K562 (cell line): Measurements from ENCODE around the gene RARRES2.
"Not testable (repeated sequence)": the region's sequence is repeated elsewhere in the genome, so short reads cannot be mapped to it uniquely, and the experiment has no call there.

ENCODE experiments used
- BRCA1 ChIP-seq, 2 experiments: fragments of 450-650 bp in 1 of 2; sonication (generic) in 1 of 2; formaldehyde crosslinking in 1 of 2; IDR thresholded peaks; 2 replicates each; pipeline versions ENCODE4 v1.5.0 to v1.6.1; 2017 to 2020; ENCODE audit warnings: mild to moderate bottlenecking in 1 of 2, missing genetic modification reagents in 1 of 2
- BRF1 ChIP-seq: IDR thresholded peaks from 3 replicates; pipeline ENCODE4 v1.6.1; 2011; ENCODE audit warnings: borderline replicate concordance, mild to moderate bottlenecking; ENCODE audit not compliant: insufficient read length; ENCODE audit errors: extremely low read depth
- CCNT2 ChIP-seq: IDR thresholded peaks from 2 replicates; pipeline ENCODE4 v1.6.1; 2011; ENCODE audit warnings: borderline replicate concordance, low read depth, mild to moderate bottlenecking, moderate library complexity, mixed read lengths, low read length; ENCODE audit not compliant: insufficient read length; ENCODE audit errors: extremely low read depth
- CHD4 ChIP-seq: fragments of 200-600 bp; sonication (generic); IDR thresholded peaks from 3 replicates; pipeline ENCODE4 v1.6.1; 2012; ENCODE audit warnings: low read depth, mild to moderate bottlenecking, mixed read lengths, low read length, inconsistent platforms; ENCODE audit not compliant: insufficient read depth, insufficient replicate concordance, poor library complexity, severe bottlenecking
- CREB1 ChIP-seq, 2 experiments: sonication (generic) in 1 of 2; formaldehyde crosslinking in 1 of 2; IDR thresholded peaks; 2 replicates each; pipeline versions ENCODE4 v1.6.1 to v1.8.0; 2012 to 2022; ENCODE audit warnings: inconsistent platforms in 1 of 2, mild to moderate bottlenecking in 1 of 2, missing genetic modification reagents in 1 of 2, moderate library complexity in 1 of 2
- CTCF ChIP-seq, 3 experiments: IDR thresholded peaks in 2 of 3; conservative IDR thresholded peaks in 1 of 3; 2 replicates each; pipeline ENCODE4 v1.5.1; 2011 to 2012; ENCODE audit warnings: low read length in 3 of 3, mild to moderate bottlenecking in 3 of 3, control low read depth in 2 of 3, improper control_type of control experiment in 1 of 3, inconsistent platforms in 1 of 3, low read depth in 1 of 3, mixed read lengths in 1 of 3, moderate library complexity in 1 of 3; ENCODE audit not compliant: insufficient read depth in 2 of 3
- ELF4 ChIP-seq: fragments of 450-650 bp; formaldehyde crosslinking; IDR thresholded peaks from 2 replicates; pipeline ENCODE4 v1.4.0; 2022; ENCODE audit warnings: missing genetic modification characterization
- ELK1 ChIP-seq: sonication (generic); formaldehyde crosslinking; IDR thresholded peaks from 2 replicates; pipeline ENCODE4 v1.8.1; 2022; ENCODE audit warnings: missing genetic modification reagents
- MEF2A ChIP-seq: IDR thresholded peaks from 2 replicates; pipeline ENCODE4 v1.6.1; 2011; ENCODE audit warnings: low read depth, mild to moderate bottlenecking, low read length, moderate library complexity; ENCODE audit not compliant: control insufficient read depth
- MTA2 ChIP-seq: fragments of 450-650 bp; IDR thresholded peaks from 2 replicates; pipeline ENCODE4 v1.6.1; 2016; ENCODE audit warnings: low read depth
- REST ChIP-seq, 2 experiments: fragments of 450-650 bp; formaldehyde crosslinking in 1 of 2; IDR thresholded peaks; 2 replicates each; pipeline versions ENCODE4 v1.4.0 to v1.6.1; 2014 to 2020; ENCODE audit warnings: mild to moderate bottlenecking in 2 of 2, borderline replicate concordance in 1 of 2, low read depth in 1 of 2
- RFX5 ChIP-seq: IDR thresholded peaks from 2 replicates; pipeline ENCODE4 v1.6.1; 2011; ENCODE audit warnings: low read depth, mild to moderate bottlenecking, improper control_type of control experiment, low read length

GRCh38 chr7:150296802-150297201 is 44.6 kb downstream of the RARRES2 start:
- TF ChIP-seq MTA2; BRF1; RFX5; ELF4 (CRISPR knock-in tag); REST (IDR thresholded peaks at IDR 0.05; ENCODE audit: borderline replicate concordance); REST (CRISPR knock-in tag; IDR thresholded peaks at IDR 0.05; ENCODE audit: low read depth); MEF2A; CTCF (IDR thresholded peaks at IDR 0.05 in 2 of 3, conservative IDR thresholded peaks at IDR 0.05 in 1 of 3; ENCODE audit: insufficient read depth in 2 of 3, low read depth in 1 of 3, low read length in 3 of 3); CREB1 (IDR thresholded peaks at IDR 0.05); CREB1 (CRISPR knock-in tag; IDR thresholded peaks at IDR 0.05); CCNT2; BRCA1 (IDR thresholded peaks at IDR 0.05); BRCA1 (CRISPR knock-in tag; IDR thresholded peaks at IDR 0.05); ELK1 (CRISPR knock-in tag); CHD4: not testable (repeated sequence)
